Measurements from ENCODE around the gene FGF12.

Gene FGF12

DNA sequence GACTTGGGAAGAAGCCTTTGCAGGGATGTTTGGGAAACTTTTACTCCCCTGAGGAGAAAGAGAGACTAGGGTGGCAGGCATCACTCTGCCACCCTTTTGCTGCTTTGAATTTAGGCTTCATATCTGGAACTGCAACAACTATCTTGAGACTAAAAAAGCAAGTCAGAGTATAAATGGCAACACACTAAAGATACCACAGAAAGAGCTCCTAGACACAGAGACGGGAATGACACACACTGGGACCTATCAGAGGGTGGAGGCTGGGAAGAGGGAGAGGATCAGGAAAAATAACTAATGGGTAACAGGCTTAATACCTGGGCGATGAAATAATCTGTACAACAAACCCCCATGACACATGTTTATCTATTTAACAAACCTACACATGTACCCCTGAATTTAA, 237.8 kb downstream of the FGF12 start:
- no peak for DNase-seq

DNA sequence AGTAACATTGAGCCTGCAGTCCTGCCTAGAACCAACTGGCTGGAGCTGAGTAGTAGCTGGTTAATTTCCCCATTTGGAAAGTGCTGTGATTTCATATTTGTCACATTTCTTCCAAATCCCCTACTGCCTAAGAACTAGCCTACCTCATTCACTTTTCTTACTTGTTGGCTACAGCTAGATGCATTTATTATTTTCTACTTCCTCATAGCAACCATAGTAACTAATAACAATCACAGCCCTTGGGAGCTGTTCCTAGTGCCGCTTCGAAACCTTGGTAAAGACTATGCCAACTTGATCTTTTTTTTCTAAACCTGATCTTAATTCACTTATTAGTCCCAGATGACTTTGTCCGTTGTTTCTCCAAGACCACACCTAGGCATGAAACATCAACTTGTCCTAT, 240.3 kb downstream of the FGF12 start:
- DNase-seq: no peak

DNA sequence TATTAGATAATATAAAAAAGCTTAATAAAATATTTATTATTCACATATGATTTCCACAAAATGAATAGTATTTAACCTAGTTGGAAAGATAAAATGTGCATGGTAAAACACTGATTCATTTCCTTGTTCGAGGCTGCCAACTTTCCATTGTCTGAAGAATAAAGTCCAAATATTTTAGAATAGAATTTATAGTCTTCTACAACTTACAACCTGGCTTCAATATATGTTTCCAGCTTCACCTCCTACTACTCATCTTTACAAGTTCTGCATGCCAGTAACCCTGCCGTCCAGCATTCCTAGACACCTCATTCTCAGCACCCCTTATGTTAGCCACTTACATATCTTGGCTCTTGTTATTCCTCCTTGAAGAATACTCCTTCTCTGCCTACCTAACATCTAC, 244.5 kb downstream of the FGF12 start:
- DNase-seq: no peak

DNA sequence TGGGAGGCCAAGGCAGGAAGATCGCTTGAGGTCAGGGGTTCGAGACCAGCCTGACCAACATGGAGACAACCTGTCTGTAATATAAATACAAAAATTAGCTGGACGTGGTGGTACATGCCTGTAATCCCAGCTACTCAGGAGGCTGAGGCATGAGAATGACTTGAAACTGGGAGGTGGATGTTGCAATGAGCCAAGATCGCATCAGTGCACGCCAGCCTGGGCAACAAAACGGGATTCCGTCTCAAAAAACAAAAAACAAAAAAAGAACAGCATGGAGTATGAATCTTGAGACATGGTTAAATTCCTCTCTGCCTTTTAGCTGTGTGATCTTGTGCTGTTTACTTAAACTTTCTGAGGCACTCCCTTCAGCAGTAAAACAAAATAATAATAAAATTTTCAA, 244.9 kb downstream of the FGF12 start:
- DNase-seq: no peak

DNA sequence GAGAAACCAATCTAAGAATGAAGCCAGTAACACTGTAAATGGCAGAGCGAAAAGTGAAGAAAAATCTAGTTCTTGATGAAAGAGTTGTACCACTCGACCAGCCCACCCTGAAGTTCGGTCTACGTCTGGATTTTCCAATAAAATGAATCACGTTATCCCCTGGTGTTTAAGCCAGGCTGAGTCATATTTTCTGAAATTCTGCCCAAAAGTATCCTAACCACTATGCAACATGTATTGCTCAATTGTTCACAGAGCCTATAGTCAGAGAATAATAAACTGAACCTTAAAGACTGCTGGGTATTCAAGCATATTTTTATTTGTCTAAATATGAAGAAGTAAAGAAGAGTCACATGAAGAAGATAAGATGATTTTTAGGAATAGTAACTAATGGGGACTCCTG, 245.7 kb downstream of the FGF12 start:
- DNase-seq: no peak

DNA sequence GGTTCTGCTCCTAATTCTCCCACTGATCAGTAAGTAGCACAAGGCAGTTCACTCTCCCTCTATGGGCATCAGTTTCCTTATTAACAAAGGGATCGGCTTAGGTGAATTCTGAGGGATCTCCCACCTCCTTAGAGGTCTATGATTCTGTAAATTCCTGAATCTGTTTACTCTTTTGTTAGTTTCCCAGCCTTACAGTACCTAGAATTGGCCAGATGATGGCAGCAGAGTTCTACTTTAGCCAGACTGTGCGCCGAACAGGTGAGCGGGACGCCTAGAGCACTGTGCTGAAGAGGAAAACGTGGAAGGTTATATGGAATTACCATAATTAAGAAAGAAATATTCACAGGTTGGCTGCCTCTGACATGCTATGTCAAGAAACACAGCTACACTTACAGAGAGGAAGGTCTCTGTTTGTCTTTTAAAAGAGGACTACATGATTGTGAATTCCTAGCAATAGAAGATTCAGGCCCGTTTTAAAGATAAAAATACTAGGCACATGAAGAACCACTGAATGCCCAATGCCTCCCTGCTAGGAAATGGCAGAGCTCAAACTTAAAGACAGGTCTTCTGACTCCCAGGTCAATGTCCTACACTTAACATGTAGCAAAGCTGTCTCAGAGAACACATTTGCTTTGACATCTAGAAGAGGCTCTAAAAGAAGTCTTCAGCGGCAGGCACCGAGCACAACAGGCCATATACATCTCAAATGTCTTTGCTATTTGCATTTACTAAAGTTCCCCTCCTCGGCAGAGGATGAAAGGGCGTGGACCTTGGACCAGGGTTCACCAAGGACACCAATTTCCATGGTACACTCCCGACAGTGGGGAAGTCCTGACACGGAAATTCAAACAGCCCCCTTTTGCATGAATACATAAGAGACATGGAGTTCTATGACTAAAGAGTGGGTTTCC, 259.9 kb downstream of the FGF12 start:
- DNase-seq: peak; percentile 69

DNA sequence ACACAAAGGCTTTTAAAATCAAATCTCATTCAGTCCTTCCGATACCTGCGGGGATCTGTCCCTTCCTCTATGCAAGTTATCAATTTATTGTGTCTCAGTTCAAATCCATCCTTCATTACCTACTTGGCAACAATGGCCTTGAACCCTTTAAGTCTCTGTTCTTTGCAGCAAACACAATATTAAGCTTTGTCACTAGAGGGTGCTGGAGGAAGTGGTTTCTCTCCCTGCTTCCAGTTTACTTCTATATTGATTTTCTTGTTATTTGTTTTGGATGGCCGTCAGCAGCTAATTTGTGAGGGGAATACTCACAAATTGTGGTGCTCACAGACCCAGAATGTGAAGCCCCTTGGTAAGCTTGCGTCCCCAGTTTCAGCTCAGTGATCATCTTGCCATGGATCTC, 278.3 kb downstream of the FGF12 start:
- peak; percentile 10 for DNase-seq

DNA sequence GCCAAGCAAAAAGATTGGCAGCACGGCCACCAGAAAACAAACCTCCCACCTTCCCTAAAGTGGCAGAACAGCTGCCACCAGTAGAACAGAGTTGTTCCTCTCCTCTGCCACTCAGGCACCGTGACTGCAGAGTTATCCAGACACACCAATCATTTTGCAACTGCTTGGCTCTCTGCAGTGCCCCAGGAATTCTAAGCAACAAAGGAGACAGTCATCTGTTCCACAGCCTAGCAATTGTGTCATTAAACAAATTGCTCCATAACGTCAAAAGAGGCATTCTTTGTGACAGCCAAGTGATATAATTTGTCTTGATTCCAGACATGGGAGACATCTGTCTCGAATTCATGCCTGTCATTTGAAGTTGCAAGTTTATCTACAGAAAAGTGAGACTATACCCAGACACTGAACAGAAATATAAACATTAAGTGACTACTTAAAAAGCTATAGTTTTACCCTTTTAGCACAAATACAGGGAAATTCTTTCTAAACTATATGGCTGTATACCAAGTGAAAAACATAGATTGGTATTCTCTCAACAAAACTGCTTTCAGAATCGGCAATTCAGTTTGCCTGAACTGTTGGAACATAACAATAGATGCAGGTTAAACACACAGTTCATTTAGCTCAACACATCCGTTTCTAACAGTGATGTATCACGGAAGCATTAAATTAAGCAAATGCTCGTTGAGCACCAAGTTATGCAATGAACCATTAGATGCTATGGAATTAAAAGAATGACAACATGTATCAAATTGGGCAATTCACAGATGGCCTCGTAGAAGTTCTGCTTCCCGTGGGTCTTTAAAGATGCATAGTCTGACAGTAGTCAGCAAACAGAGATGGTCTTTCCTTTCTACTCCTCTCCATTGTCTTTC, 281.3 kb downstream of the FGF12 start:
- no peak for DNase-seq

DNA sequence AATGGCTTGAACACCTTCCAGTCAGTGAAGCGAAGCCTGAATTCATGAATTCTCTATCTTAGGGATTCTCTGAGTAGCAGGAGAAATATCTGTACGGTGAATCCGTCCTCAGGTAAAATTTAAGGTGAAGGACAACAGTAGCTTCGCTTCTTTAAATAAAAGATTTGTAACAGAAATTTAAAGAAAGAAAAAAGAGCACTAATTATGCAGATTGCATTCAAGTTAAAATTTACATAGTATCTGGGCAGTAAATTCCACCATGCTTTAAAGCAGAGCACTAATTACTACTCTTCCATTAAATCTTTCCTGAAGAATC, 282.6 kb downstream of the FGF12 start:
- DNase-seq: no peak

DNA sequence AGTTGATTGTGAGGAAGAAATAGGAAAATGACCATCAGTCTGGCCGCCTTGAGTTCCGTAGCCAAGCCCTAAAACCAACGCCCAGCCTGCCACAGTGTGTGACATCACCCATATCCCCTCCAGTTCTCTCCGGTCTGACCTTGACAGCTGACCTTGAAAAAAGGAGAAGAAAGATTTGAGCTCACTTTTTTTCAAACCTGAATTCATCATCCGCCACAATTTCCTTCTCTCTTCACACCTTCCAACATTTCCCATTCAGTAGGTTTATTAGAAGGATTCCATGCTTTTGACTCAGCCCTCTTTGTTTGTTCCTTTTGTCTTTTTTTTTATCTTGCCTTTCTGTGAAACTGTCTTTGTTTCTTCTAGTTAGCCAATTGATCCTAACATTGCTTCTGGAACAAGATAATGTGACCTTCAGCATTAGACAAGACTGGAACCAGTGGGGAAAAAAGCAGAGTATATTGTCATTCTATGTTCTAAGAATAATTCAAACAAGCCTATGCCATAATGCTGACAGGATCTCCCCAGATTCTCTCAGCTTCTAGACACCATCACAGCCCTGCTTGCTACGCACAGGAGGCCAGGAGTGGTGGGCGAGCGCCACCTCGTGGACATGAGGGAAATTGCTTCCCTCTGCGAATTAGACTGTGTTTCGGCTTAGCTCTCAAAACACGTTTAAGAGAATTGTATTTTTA, 283.1 kb downstream of the FGF12 start:
- DNase-seq: peak; percentile 66

DNA sequence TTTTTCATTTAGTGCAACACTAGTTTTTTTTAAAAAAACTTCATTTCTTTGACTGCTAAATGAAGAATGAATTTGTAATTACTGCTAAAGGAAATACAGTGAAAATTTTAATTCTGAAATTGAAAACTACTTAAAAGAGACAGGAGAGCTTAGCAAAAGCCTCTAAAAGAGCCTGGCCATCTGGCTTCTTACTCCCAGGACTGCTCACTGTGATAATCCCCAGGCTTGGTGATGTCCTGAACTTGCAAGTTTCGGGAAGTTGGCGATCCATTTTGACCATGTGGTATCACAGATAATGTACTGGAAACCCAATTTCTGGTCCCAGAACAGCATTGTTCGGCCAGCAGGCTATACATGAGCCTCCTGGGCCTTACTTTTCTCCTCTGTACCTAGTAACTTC, 292.1 kb downstream of the FGF12 start:
- no peak for DNase-seq

DNA sequence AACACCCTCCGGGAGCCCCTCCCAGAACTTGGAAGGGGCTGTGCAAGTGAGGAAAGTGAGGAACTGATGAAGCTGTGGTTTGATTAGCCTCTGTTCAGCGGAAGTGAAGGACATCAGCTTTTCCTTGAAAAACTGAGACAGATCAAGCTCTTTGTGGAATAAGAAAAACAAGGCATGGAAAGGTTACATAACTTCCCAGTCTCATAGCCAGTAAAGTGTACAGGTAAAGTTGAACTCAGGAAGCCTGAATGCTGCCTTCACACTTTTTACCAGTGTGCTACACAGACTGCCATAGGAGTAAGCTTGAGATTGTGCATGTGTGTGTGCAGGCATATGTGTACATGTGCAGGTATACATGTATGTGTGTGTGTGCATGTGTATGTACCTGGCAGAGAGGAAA, 293.2 kb downstream of the FGF12 start:
- DNase-seq: no peak

DNA sequence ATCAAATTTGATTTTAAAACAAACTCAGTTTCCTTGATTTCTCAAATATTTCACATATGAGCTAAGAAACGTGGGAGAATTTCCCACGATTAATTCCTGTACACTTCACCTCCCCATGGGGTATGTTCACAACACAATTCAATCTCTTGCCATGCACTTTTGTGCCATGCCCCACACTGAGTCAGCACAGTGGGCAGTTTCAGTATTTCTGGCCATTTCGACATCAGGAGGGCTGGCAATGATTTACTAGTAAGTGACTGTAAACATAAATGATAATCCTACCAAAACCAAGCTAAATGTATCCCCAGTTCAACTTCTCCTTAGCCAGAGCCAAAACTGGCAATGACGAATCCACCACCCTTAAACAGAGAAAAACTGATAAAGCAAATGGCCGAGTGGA, 293.6 kb downstream of the FGF12 start:
- DNase-seq: no peak

DNA sequence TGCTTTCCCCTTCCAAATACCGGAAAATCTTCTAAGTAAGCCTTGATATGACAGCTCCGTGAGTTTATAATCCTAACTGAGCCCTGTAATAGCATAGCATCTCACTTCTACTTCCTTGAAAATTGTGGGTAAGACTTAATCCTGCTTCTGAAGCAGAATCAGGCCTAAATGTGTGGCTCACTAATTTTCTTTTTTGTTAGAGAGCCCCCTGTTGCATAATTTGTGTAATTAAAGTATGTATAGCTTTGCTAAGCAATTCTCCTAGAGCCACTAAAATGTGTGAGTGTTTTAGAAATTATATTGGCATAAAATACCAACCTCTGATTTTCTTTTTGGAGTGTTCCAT, 304.4 kb downstream of the FGF12 start:
- peak; percentile 9 for DNase-seq

DNA sequence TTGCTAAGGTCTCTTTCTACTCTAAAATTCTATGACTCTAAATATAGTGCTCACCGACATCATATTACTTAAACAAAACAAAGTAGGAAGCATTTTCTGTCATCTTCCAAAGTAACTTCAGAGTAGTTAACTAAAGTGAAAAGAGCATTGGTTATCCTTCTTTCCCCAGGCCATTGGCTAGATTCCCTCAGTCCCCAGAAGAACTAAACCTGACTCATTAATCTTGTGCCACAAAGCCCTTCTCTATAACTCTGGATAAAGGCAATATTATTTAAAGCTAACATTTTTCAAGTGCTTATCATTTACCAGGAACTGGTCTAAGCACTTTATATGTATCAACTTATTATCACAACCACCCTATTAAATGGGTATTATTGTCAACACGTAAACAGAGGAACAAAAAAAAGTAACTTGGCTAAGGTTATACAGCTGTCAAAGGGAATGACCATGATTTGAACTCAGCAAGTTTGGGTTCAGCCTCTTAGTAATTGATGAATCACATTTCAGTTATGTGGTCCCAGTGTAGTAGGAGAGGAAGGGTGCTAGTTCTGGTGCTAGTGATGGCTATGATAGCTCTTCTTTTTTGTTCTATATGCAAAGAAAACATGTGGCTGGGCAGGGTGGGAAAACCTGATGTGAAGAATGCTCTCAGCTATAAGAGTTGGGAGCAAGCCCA, 304.9 kb downstream of the FGF12 start:
- no peak for DNase-seq

DNA sequence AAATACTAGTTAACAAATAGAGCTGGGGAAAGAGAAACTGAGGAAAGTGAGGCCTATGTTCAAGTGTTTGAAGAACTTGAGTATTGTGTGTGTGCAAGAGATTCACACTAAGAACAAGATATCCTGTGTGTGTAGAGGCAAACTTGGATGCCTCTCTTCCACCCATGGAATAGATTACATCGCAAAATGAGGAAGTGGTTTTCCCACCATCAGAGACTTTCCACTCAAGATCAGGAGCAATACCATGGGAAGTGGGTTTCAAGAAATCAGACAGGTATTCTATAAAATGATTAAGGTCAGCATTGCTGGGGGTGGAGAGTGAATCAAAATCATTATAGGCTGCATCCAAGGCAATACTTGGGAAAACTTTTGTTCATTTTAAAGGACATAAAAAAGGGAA, 308.0 kb downstream of the FGF12 start:
- DNase-seq: no peak

DNA sequence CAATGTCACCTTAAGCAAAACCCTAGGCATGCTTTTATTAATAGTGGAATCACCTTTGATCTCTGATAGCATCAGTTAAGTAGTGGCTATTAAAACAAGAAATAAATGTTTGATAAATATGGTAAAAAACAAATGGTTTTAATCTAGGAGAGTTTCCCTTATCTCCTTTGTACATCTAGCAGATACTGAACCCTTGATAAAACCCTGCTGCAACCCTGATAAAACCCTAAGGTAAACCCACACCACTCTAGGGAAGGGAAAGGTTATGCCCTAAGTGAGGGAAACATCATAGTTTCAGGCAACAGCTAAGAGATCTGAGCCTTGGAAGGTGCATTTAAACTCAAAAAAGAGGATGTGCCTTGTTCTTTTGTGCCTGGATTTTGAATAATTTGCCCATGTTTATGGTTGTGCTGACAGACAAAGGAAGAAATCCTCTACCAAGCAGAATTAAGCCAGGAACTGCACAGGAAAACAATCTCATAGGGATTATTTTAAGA, 309.7 kb downstream of the FGF12 start:
- no peak for DNase-seq

DNA sequence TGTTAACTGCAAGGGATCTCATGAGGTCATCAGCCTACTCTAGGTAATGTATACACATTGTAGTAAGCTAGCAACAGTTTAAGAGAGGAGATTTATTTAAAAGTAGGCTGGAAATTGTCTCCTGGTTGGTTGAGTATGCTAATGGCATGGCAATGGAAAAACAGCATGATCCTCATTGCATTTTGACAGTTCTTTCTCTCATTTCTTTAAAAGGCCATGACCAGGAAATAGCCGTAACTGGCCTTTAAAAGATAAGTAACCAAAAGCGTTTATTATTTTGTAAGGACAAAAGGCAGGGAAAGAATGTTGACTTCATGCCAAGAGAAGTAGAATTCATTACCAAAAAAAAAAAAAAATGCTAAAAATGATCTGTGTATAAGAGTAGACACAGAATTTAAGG, 310.3 kb downstream of the FGF12 start:
- no peak for DNase-seq

DNA sequence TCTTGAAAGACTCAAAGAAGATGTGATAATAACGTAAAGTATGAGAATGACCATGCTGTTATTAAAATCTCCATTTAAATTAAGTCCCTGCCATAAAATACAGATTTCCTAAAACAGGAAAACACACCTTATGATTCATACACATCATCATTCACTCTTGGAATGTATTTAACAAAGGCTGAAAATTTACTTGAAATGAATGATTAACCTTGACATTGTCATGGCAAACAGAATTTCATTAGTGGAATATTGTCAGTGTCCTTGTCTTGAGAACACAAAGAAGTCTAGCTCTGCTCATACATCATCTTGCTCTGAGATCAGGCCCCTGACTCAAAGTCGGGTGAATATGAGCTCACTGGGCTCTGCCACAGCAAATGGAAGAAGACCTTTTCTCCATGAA, 313.9 kb downstream of the FGF12 start:
- no peak for DNase-seq

DNA sequence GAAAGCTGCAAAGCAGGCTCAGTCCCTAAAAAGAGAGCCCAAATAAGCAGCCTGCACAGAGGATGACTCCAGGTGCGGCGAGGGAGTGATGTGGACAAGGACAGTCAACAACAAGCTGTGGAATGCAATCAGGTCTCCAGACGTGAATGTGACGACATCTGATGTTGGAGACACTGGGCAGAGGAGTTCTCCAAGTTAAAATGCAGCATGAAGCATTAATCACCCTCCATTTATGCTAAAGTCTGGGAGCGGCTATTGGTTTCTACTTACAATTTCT, 316.7 kb downstream of the FGF12 start:
- no peak for DNase-seq

DNA sequence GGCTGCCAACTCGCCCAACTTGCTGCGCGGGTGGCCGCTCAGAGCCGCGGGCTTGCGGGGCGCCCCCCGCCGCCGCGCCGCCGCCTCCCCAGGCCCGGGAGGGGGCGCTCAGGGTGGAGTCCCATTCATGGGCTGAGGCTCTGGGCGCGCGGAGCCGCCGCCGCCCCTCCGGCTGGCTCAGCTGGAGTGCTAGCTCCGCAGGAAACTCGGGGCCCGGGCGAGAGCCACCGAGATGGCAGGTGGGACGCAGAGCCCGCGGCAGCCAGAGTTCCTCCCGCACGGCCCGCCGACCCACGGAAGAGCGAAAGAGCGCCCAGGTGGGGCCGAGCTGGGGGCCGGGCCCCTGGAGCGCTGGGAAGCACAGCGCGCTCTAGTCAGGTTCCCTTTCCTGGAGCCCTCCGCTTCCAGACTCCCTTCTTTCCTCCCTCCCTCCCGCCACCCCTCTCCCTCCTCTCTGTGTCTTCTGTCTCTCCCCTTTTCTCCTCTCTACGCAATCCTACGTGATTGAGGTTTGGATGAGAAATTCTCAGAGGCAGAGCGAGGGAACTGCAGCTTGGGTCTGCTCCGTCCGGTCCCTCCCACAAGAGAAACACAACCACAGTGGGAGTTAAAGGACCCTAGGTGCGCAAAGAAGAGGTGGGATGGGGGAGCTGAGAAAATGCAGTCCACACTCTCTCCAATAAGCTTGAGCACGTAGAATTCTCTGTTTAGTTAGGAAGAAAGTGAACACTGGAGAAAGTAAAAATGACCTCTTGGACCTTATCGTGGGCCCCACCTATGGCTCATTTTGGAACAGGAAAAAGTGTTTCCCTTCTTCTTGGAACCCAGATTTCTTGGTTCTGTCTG, 317.3 kb downstream of the FGF12 start:
- DNase-seq: no peak

DNA sequence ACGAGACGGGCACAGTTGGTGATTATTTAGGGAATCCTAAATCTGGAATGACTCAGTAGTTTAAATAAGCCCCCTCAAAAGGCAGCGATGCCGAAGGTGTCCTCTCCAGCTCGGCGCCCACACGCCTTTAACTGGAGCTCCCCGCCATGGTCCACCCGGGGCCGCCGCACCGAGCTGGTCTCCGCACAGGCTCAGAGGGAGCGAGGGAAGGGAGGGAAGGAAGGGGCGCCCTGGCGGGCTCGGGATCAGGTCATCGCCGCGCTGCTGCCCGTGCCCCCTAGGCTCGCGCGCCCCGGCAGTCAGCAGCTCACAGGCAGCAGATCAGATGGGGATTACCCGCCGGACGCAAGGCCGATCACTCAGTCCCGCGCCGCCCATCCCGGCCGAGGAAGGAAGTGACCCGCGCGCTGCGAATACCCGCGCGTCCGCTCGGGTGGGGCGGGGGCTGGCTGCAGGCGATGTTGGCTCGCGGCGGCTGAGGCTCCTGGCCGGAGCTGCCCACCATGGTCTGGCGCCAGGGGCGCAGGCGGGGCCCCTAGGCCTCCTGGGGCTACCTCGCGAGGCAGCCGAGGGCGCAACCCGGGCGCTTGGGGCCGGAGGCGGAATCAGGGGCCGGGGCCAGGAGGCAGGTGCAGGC, 318.0 kb downstream of the FGF12 start:
- DNase-seq: no peak
